Stimulated activated CD4-positive, alpha-beta T cell treated with anti-CD3 and anti-CD28 coated beads, Interleukin-2, amount 100 ng/mL, for 24 hours (primary cell): ENCODE data around the gene HNRNPA2B1.
"Not testable (repeated sequence)": the region's sequence is repeated elsewhere in the genome, so short reads cannot be mapped to it uniquely, and the experiment has no call there.

ENCODE experiments used
- DNase-seq, 2 donors: peaks; one replicate each; pipeline ENCODE4 v3.0.0-alpha.2; 2020

HNRNPA2B1 gene

GRCh38 chr7:26160896-26161295, 39.6 kb downstream of the HNRNPA2B1 start:
- no peak for DNase-seq

- no peak for DNase-seq
Observed at GRCh38 chr7:26159243-26159642, 41.3 kb downstream of the HNRNPA2B1 start.

DNA sequence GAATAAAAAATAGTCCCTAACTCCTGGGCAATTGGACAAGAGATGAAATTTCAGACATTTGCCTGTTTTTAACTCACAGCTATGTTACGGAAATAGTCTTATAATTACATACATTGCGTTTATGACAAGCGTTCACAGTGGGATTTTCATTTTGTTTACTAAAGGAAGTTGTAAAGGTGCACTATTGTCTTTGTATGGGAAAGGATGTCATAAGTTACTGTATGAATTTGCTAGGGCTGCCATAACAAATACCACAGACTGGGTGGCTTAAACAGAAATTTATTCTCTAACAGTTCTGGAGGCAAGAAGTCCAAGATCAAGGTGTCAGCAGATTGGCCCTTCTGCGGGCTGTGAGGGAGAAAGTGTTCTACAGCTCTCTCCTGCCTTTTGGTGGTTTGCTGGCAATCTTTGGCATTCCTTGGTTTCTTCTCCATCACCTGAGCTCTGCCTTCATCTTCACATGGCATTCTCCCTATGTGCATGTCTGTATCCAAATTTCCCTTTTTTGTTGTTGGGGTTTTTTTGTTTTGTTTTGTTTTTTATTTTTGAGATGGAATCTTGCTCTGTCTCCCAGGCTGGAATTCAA, 42.9 kb downstream of the HNRNPA2B1 start:
- DNase-seq = no peak

GRCh38 chr7:26156451-26157420, 43.8 kb downstream of the HNRNPA2B1 start:
- peak; percentile 44 to 59 for DNase-seq

DNA sequence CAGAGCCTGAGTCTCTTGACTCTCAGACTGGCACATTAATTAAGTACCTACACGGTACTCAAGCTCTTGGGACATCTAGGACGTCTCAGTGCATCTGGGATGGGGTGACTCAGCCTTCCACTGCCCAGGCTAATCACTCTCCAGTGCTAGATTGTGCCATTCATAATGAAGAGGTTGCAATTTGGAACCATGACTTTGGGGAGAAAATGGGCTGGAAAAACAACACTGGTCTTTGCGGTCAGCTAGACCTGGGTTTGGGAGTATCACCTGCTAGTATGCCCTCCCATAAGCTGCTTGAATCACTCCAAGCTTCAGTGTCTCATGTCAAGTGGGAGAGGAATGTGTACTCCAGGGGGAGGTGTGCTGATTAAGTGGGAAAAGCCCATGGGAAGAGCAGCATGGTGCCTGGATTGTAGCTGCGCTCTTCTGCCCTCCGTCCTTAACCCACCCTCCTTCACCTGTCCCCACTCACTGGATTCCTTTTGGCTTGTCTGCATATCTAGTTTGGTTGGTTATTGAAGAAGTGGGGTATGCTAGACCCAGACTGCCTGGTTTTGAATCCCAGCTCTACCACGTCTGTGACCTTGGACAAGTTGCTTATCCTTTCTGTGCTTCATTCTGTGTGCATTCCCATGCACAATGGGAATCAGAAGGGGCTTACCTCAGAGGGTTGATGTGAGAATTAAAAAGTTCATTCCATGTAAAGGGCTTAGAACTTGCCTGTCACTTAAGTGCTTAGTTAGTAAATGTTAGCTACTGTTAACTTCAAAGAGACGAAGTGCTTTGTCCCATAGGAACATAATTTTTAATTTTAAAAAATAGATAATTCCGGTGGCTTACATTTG, 44.8 kb downstream of the HNRNPA2B1 start:
- DNase-seq = no peak

GRCh38 chr7:26153823-26154783, 46.4 kb downstream of the HNRNPA2B1 start:
- DNase-seq = peak; percentile 39 to 53

DNA sequence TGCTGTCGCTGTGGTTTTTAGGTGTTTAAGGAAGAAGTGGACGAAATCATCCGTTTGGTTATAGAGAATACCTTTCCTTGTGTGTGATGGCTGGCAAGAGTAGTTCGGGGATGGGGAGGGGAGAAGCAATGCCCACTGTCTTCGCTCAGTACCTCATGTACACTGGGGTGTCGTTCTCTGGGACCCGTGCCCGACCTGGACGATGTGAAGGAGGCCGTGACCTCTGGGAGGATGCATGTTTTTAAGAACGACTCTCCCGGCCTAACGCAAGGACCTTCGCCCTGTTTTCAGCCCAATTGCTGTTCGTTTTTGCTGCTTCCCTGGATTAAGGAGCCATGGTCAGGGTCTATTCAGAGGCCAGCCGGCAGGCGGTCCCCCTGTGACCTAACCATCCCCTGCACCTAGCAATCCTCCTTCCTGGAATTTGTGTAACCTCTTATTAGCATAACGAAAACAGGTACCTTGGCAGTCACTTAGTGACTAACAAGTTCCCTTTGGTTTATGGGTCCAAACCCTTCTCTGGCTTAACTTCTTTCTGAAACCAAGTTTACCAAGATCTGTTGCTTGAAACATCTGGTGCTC, 47.2 kb downstream of the HNRNPA2B1 start:
- DNase-seq = peak; percentile 37 to 45

DNA sequence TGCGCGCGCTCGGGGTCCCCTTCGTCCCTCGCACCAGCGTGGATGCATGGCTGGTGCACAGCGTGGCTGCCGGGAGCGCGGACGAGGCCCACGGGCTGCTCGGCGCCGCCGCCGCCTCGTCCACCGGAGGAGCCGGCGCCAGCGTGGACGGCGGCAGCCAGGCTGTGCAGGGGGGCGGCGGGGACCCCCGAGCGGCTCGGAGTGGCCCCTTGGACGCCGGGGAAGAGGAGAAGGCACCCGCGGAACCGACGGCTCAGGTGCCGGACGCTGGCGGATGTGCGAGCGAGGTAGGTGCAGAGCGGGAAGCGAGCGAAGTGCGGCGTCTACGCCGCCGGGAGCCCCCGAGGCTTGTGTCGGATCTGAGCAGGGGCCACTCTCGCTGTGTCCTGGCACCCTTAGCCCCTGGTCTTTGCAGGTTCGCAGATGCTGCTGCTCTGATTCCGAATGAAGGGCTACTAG, 47.7 kb downstream of the HNRNPA2B1 start:
- DNase-seq = peak; percentile 48 to 56

GRCh38 chr7:26151953-26152781, 48.4 kb downstream of the HNRNPA2B1 start, which contains the start of gene NFE2L3:
TSS of gene NFE2L3 (plus strand) at chr7:26152198. CDS start at chr7:26152499, 301 bp downstream.
- DNase-seq = peak; percentile 85 to 88

DNA sequence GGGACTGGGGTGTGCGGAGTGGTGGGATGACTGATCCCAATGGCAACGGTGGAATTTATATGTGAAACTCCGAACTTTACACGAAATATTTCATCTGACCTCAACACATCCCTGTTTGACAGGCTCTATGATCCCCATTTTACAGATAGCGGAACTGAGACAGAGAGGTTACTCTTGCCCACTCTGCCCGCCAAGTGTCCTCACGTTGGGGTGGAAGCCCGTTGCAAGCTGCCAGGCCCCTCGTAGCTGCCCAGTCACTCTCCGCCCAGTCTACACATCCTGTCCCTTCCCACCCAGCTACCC, 48.9 kb downstream of the HNRNPA2B1 start:
- DNase-seq = no peak

GRCh38 chr7:26151096-26151495, 49.5 kb downstream of the HNRNPA2B1 start:
- no peak for DNase-seq

- no peak for DNase-seq
Observed at GRCh38 chr7:26149391-26149977, 51.1 kb downstream of the HNRNPA2B1 start.

GRCh38 chr7:26148307-26148700, 52.2 kb downstream of the HNRNPA2B1 start:
- not testable (repeated sequence) for DNase-seq

DNA sequence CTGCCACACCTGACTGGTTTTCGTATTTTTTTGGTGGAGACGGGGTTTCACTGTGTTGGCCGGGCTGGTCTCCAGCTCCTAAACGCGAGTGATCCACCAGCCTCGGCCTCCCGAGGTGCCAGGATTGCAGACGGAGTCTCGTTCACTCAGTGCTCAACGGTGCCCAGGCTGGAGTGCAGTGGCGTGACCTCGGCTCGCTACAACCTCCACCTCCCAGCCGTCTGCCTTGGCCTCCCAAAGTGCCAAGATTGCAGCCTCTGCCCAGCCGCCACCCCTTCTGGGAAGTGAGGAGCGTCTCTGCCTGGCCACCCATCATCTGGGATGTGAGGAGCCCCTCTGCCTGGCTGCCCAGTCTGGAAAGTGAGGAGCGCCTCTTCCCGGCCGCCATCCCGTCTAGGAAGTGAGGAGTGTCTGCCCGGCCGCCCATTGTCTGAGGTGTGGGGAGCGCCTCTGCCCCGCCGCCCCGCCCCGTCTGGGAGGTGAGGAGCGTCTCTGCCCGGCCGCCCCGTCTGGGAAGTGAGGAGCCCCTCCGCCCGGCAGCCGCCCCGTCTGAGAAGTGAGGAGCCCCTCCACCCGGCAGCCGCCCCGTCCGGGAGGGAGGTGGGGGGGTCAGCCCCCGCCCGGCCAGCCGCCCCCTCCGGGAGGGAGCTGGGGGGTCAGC, 52.8 kb downstream of the HNRNPA2B1 start:
- DNase-seq = not testable (repeated sequence)

DNA sequence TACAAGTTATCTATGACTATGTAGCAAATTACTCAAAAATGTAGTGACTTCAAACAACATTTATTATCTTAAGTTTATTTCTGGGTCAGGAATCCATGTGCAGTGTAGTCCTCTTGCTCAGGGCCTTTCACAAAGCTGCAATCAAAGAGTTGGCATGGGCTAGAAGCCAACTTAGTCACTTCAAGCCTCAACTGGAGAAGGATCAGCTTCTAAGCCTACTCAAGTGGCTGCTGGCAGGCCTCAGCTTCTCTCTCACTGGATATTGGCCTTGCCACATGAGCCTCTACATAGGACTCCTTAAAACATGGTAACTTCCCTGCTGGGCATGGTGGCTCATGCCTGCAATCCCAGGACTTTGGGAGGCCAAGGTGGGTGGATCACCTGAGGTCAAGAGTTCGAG, 53.5 kb downstream of the HNRNPA2B1 start:
- DNase-seq = no peak

GRCh38 chr7:26145238-26145637, 55.3 kb downstream of the HNRNPA2B1 start:
- DNase-seq = no peak

GRCh38 chr7:26144184-26145080, 56.1 kb downstream of the HNRNPA2B1 start:
- DNase-seq = no peak

GRCh38 chr7:26143298-26144048, 57.1 kb downstream of the HNRNPA2B1 start:
- DNase-seq = no peak
